Activated naive CD4-positive, alpha-beta T cell treated with anti-CD3 and anti-CD28 coated beads for 36 hours (primary cell): Measurements from ENCODE around the gene SUMF1. TPM values are rescaled to one million over a fixed set of nuclear protein-coding genes. Genes with fewer than 3 reads are reported as not detected.

Experiments used
- CTCF ChIA-PET: fragments of 350-600 bp; sonication (Branson Sonifier 250); formaldehyde crosslinking; loops from one replicate; lab custom pipeline; 2021; ENCODE audit warnings: antibody characterized with exemption; lab: Charles Lee
- DNase-seq: peaks from one replicate; pipeline ENCODE4 v3.0.0-alpha.2; 2020
- H3K27ac Mint-ChIP-seq: one replicate; pipeline ENCODE4 v1.8.0; 2021; ENCODE audit warnings: mild to moderate bottlenecking, mixed read lengths
- H3K27me3 Mint-ChIP-seq: one replicate; pipeline ENCODE4 v1.8.0; 2021; ENCODE audit warnings: low read depth, mixed read lengths
- H3K36me3 Mint-ChIP-seq: one replicate; pipeline ENCODE4 v1.8.0; 2021; ENCODE audit warnings: low read depth, mixed read lengths
- H3K4me1 Mint-ChIP-seq: one replicate; pipeline ENCODE4 v1.8.0; 2021; ENCODE audit warnings: low read depth, mixed read lengths
- H3K4me3 Mint-ChIP-seq: one replicate; pipeline ENCODE4 v1.8.0; 2021; ENCODE audit warnings: mild to moderate bottlenecking, moderate library complexity, mixed read lengths
- H3K9me3 Mint-ChIP-seq: one replicate; pipeline ENCODE4 v1.8.0; 2021; ENCODE audit warnings: mixed read lengths
- intact Hi-C: fragments of 100-400 bp; cut with micrococcal nuclease; formaldehyde crosslinking; loops from one replicate; pipeline ENCODE4 v1.15.1; 2023
- total RNA-seq, 2 experiments: library from RNA; stranded (reverse); gene quantifications; one replicate each; pipeline ENCODE4 v1.2.3, GENCODE V29; 2021

SUMF1 gene
- total RNA-seq, 2 experiments from 2014 or later = 3.9 to 5.0 TPM

- no peak overlapping the region for H3K4me3 Mint-ChIP-seq
- H3K27me3 Mint-ChIP-seq = no peaks in the 10 kb centered on the region
- DNase-seq = no peak
- peaks cover 8% of the 10 kb centered on the region for H3K9me3 Mint-ChIP-seq
- H3K4me1 Mint-ChIP-seq = no peaks in the 10 kb centered on the region
- intact Hi-C loops = no loop called here
- CTCF ChIA-PET = no interaction called here
- H3K36me3 Mint-ChIP-seq = peaks cover 8% of the 10 kb centered on the region
- no peak overlapping the region for H3K27ac Mint-ChIP-seq
These were observed 143.6 kb downstream of the SUMF1 start for GRCh38 chr3:4323246-4324027.

GRCh38 chr3:4322635-4323034, 144.4 kb downstream of the SUMF1 start:
- Mint-ChIP-seq H3K9me3 (peaks cover 7% of the 10 kb centered on the region), H3K4me3 (no peak overlapping the region), H3K36me3 (peaks cover 11% of the 10 kb centered on the region), H3K27me3 (no peaks in the 10 kb centered on the region), H3K4me1 (peaks cover 3% of the 10 kb centered on the region), H3K27ac (no peak overlapping the region)
- intact Hi-C loops = no loop called here
- CTCF ChIA-PET = interaction anchor here (0.7 kb wide), 1 partner anchor 10 kb away, joined by 5 read pairs; no protein-coding TSS in a partner anchor
- DNase-seq = no peak

- intact Hi-C loops = no loop called here
- H3K9me3 Mint-ChIP-seq = peaks cover 2% of the 10 kb centered on the region
- no peak overlapping the region for H3K27ac Mint-ChIP-seq
- no peak for DNase-seq
- CTCF ChIA-PET = interaction anchor here (0.7 kb wide), 1 partner anchor 802 kb away, joined by 3 read pairs; no protein-coding TSS in a partner anchor
- no peak overlapping the region for H3K4me3 Mint-ChIP-seq
- H3K36me3 Mint-ChIP-seq = peaks cover 15% of the 10 kb centered on the region
- peaks cover 3% of the 10 kb centered on the region for H3K4me1 Mint-ChIP-seq
- no peaks in the 10 kb centered on the region for H3K27me3 Mint-ChIP-seq
These were observed 145.3 kb downstream of the SUMF1 start for GRCh38 chr3:4321732-4322131.

GRCh38 chr3:4320096-4320911, 146.8 kb downstream of the SUMF1 start:
- DNase-seq = no peak
- intact Hi-C loops = no loop called here
- H3K4me1 Mint-ChIP-seq = peaks cover 3% of the 10 kb centered on the region
- CTCF ChIA-PET = no interaction called here
- no peak overlapping the region for H3K4me3 Mint-ChIP-seq
- H3K27me3 Mint-ChIP-seq = no peaks in the 10 kb centered on the region
- H3K27ac Mint-ChIP-seq = no peak overlapping the region
- peaks cover 24% of the 10 kb centered on the region for H3K36me3 Mint-ChIP-seq
- peaks cover 5% of the 10 kb centered on the region for H3K9me3 Mint-ChIP-seq

- H3K36me3 Mint-ChIP-seq = peaks cover 44% of the 10 kb centered on the region
These were observed 152.4 kb downstream of the SUMF1 start for GRCh38 chr3:4314688-4315087.

GRCh38 chr3:4313606-4314293, 153.3 kb downstream of the SUMF1 start:
- no peak for DNase-seq
- no peak overlapping the region for H3K4me3 Mint-ChIP-seq
- H3K9me3 Mint-ChIP-seq = peaks cover 5% of the 10 kb centered on the region
- H3K36me3 Mint-ChIP-seq = peaks cover 40% of the 10 kb centered on the region
- peaks cover 7% of the 10 kb centered on the region for H3K4me1 Mint-ChIP-seq
- H3K27me3 Mint-ChIP-seq = no peaks in the 10 kb centered on the region
- H3K27ac Mint-ChIP-seq = no peak overlapping the region
- CTCF ChIA-PET = no interaction called here
- intact Hi-C loops = no loop called here

More at GRCh38 chr3:4314688-4315087, 152.4 kb downstream of the SUMF1 start:
- Mint-ChIP-seq H3K9me3 (peaks cover 5% of the 10 kb centered on the region), H3K4me3 (no peak overlapping the region), H3K27ac (no peak overlapping the region), H3K27me3 (no peaks in the 10 kb centered on the region), H3K4me1 (peaks cover 7% of the 10 kb centered on the region)
- CTCF ChIA-PET = interaction anchor here (0.8 kb wide), 1 partner anchor 13 kb away, joined by 3 read pairs; no protein-coding TSS in a partner anchor
- intact Hi-C loops = no loop called here
- DNase-seq = no peak

GRCh38 chr3:4311496-4311895, 155.6 kb downstream of the SUMF1 start:
- H3K36me3 Mint-ChIP-seq = peaks cover 35% of the 10 kb centered on the region
- peaks cover 3% of the 10 kb centered on the region for H3K9me3 Mint-ChIP-seq
- no peaks in the 10 kb centered on the region for H3K27me3 Mint-ChIP-seq
- no peak overlapping the region for H3K4me3 Mint-ChIP-seq
- peaks cover 7% of the 10 kb centered on the region for H3K4me1 Mint-ChIP-seq
- H3K27ac Mint-ChIP-seq = no peak overlapping the region
- intact Hi-C loops = no loop called here
- CTCF ChIA-PET = interaction anchor here (2.1 kb wide), 1 partner anchor 39 kb away, joined by 6 read pairs; no protein-coding TSS in a partner anchor
- DNase-seq = no peak

Other genes starting within 250 kb of the SUMF1 start
- 10 to 100 TPM; 11.6 to 12.6 TPM for gene SETMAR, start 163.9 kb downstream of the SUMF1 start, total RNA-seq
- 10 to 100 TPM; 38.5 to 41.1 TPM for gene ITPR1, start 26.1 kb upstream of the SUMF1 start, total RNA-seq